Measurements from ENCODE around the gene SCUBE3. TPM values are rescaled to one million over a fixed set of nuclear protein-coding genes. Genes with fewer than 3 reads are reported as not detected.

SCUBE3 gene
- total RNA-seq, 1 donor from 2014 or later = 0.49 TPM

DNA sequence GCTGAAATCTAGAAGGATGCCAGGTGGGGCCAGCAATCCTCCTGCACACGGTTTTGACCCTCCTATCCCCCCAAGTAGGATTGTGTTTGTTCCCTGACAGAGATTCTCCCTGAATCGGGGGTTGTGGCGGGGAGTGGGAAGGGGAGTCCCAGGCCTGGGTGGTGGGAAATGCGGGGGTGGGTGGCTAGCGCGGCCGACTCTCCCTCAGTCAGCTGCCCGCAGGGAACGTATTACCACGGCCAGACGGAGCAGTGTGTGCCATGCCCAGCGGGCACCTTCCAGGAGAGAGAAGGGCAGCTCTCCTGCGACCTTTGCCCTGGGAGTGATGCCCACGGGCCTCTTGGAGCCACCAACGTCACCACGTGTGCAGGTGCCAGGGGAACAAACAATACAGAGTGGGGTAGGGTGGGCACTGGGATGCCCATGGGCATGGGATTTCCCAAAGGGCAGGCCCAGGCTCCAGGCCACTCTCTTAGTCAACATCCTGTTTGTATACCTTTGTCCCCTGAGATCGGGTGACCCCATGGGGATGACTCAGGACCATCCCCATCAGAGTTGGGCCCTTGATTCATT, 29.7 kb downstream of the SCUBE3 start:
- Histone ChIP-seq H3K4me1 (peaks cover 13% of the 10 kb centered on the region), H3K27ac (no peak overlapping the region), H3K36me3 (no peaks in the 10 kb centered on the region), H3K27me3 (no peaks in the 10 kb centered on the region), H3K4me3 (no peak overlapping the region), H3K9me3 (no peaks in the 10 kb centered on the region)
- DNase-seq (ENCODE audit: extremely low spot score in 2 of 2) = no peak
- TF ChIP-seq CTCF (IDR thresholded peaks at IDR 0.05) (no peak), POLR2A (IDR thresholded peaks at IDR 0.05) (no peak), POLR2AphosphoS5 (IDR thresholded peaks at IDR 0.05; ENCODE audit: insufficient read depth in 1 of 2, low read depth in 1 of 2) (no peak)
- intact Hi-C loops (cut with DNase I) = loop anchor here (10.0 kb wide), 1 partner anchor 99 kb away; the partner anchor contains the start of gene TCP11

GRCh38 chr6:35244551-35244950, 30.8 kb downstream of the SCUBE3 start:
- no peak for DNase-seq (ENCODE audit: extremely low spot score in 2 of 2)
- H3K27ac ChIP-seq = no peak overlapping the region
- H3K36me3 ChIP-seq = no peaks in the 10 kb centered on the region
- no peaks in the 10 kb centered on the region for H3K9me3 ChIP-seq
- intact Hi-C loops (cut with DNase I) = loop anchor here (10.0 kb wide), 1 partner anchor 100 kb away; the partner anchor contains the start of gene TCP11
- no peaks in the 10 kb centered on the region for H3K27me3 ChIP-seq
- TF ChIP-seq CTCF (IDR thresholded peaks at IDR 0.05) (no peak), POLR2AphosphoS5 (IDR thresholded peaks at IDR 0.05; ENCODE audit: insufficient read depth in 1 of 2, low read depth in 1 of 2) (no peak), POLR2A (IDR thresholded peaks at IDR 0.05) (no peak)
- peaks cover 12% of the 10 kb centered on the region for H3K4me1 ChIP-seq
- no peak overlapping the region for H3K4me3 ChIP-seq

GRCh38 chr6:35247642-35248231, 34.0 kb downstream of the SCUBE3 start:
- no peaks in the 10 kb centered on the region for H3K27me3 ChIP-seq
- no peak for DNase-seq (ENCODE audit: extremely low spot score in 2 of 2)
- no peaks in the 10 kb centered on the region for H3K36me3 ChIP-seq
- no peaks in the 10 kb centered on the region for H3K9me3 ChIP-seq
- peaks cover 8% of the 10 kb centered on the region for H3K4me1 ChIP-seq
- TF ChIP-seq CTCF (IDR thresholded peaks at IDR 0.05) (no peak), POLR2A (IDR thresholded peaks at IDR 0.05) (no peak)
- no peak overlapping the region for H3K4me3 ChIP-seq
- H3K27ac ChIP-seq = no peak overlapping the region
- intact Hi-C loops (cut with DNase I) = loop anchor here (10.0 kb wide), 1 partner anchor 103 kb away; the partner anchor contains the start of gene TCP11

DNA sequence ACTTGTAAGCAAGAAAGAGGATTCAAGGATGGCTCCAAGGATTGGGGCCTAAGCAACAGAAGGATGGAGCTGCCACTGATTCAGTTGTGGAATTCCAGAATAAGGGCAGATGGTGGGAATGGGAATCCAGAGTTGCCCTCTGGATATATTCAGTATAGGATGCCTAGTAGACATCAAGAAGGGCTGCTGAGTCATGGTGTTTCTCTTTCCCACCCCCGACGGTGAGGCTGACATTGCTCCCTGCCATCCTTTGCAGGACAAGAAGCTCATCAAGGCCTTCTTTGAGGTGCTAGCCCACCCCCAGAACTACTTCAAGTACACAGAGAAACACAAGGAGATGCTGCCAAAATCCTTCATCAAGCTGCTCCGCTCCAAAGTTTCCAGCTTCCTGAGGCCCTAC, 34.5 kb downstream of the SCUBE3 start:
- no peak for TF ChIP-seq CTCF (IDR thresholded peaks at IDR 0.05)
- TF ChIP-seq POLR2AphosphoS5 (IDR thresholded peaks at IDR 0.05; ENCODE audit: insufficient read depth in 1 of 2, low read depth in 1 of 2) = no peak
- TF ChIP-seq POLR2A (IDR thresholded peaks at IDR 0.05) = no peak
- no peak for DNase-seq (ENCODE audit: extremely low spot score in 2 of 2)
- Histone ChIP-seq H3K9me3 (no peaks in the 10 kb centered on the region), H3K36me3 (no peaks in the 10 kb centered on the region), H3K4me1 (peaks cover 8% of the 10 kb centered on the region), H3K4me3 (no peak overlapping the region), H3K27ac (no peak overlapping the region), H3K27me3 (no peaks in the 10 kb centered on the region)
- intact Hi-C loops (cut with DNase I) = loop anchor here (10.0 kb wide), 1 partner anchor 103 kb away; the partner anchor contains the start of gene TCP11

- peaks cover 8% of the 10 kb centered on the region for H3K4me1 ChIP-seq
- no peak for DNase-seq (ENCODE audit: extremely low spot score in 2 of 2)
- H3K27ac ChIP-seq = no peak overlapping the region
These were observed 35.2 kb downstream of the SCUBE3 start for GRCh38 chr6:35248965-35249364.

More at GRCh38 chr6:35248965-35249364, 35.2 kb downstream of the SCUBE3 start:
- Histone ChIP-seq H3K9me3 (no peaks in the 10 kb centered on the region), H3K36me3 (no peaks in the 10 kb centered on the region), H3K27me3 (no peaks in the 10 kb centered on the region), H3K4me3 (no peak overlapping the region)
- intact Hi-C loops (cut with DNase I) = loop anchor here (10.0 kb wide), 1 partner anchor 104 kb away; the partner anchor contains the start of gene TCP11
- no peak for TF ChIP-seq POLR2A (IDR thresholded peaks at IDR 0.05)
- TF ChIP-seq POLR2AphosphoS5 (IDR thresholded peaks at IDR 0.05; ENCODE audit: insufficient read depth in 1 of 2, low read depth in 1 of 2) = no peak
- TF ChIP-seq CTCF (IDR thresholded peaks at IDR 0.05) = no peak
